IPS-18c (cell line): ENCODE measurements around the gene CPT1B.
"Not testable (repeated sequence)": the region's sequence is repeated elsewhere in the genome, so short reads cannot be mapped to it uniquely, and the experiment has no call there.

ENCODE experiments used
- H3K4me3 ChIP-seq: 2 replicates; pipeline ENCODE4 v1.7.0; 2013; ENCODE audit warnings: low read depth, mild to moderate bottlenecking, low read length, moderate library complexity; ENCODE audit not compliant: insufficient read depth
- H3K9me3 ChIP-seq: one replicate; pipeline ENCODE4 v1.6.1; 2013; ENCODE audit warnings: mild to moderate bottlenecking, low read length, moderate library complexity; ENCODE audit not compliant: control insufficient read depth, insufficient read depth

Gene CPT1B

DNA sequence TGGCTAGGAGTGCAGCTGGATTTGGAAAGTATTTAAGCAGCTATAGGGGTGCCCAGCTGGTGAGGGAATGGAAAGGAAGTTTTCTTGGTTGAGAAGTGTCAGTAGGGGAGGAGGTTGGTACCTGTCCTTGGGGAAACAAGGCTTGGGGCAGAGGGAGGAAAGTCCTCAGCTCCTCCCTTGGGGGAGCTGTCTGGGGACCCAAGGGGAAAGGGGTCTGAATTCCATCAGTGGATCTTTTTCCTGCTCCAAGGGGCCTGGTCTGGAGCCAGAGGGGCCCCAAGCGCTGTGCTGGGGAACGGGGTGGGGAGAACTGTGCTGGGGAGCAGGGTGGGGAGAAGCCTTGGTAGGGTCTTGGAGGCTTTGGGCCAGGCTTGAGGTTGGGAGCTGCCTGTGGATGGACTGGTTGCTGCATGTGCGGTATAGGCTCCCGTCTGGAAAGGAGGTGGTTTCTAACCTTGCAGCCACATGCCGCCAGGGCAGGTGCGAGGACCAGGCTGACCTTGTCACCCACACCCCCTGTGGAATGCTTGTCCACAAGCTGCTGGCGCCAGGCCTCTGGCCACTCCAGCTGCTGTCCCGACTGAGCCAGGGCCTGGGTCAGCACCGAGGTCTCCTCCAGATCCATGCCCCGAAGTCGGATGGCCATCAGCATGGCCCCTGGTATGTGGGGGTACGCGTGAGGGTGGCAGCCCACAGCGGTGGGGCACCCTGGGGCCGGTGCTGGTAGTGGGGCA is 49.4 kb downstream of the CPT1B start:
- peaks cover 6% of the 10 kb centered on the region for H3K9me3 ChIP-seq
- H3K4me3 ChIP-seq, result no peak overlapping the region

DNA sequence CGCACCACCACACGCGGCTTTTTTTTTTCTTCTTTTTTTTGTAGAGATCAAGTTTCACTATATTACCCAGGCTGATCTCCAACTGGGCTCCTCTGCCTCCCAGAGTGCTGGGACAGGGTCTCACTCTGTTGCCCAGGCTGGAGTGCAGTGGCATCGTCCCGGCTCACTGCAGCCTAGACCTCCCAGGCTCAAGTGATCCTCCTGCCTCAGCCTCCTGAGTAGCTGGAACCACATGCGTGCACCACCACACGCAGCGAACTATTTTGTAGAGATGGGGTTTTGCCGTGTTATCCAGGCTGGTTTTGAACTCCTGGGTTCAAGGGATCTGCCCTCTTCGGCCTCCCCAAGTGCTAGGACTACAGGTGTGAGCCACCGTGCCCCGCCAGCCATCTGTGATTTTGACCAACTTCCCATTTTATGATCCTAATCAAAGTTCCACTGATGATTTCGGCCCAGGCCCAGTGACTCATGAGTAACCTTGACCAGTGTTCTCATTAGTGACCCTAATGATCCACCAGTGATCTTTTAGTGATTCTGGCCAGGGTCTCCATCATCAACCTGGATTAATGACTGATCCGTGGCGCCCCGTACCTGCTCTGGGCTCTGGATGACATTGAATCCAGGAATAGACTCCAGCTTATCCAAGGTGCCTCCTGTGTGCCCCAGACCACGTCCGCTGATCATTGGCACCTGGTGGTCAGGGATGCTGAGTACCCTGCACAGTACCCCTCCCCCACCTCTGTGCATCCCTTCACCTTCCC is 50.1 kb downstream of the CPT1B start:
- Histone ChIP-seq H3K9me3 (peaks cover 6% of the 10 kb centered on the region), H3K4me3 (no peak overlapping the region)

DNA sequence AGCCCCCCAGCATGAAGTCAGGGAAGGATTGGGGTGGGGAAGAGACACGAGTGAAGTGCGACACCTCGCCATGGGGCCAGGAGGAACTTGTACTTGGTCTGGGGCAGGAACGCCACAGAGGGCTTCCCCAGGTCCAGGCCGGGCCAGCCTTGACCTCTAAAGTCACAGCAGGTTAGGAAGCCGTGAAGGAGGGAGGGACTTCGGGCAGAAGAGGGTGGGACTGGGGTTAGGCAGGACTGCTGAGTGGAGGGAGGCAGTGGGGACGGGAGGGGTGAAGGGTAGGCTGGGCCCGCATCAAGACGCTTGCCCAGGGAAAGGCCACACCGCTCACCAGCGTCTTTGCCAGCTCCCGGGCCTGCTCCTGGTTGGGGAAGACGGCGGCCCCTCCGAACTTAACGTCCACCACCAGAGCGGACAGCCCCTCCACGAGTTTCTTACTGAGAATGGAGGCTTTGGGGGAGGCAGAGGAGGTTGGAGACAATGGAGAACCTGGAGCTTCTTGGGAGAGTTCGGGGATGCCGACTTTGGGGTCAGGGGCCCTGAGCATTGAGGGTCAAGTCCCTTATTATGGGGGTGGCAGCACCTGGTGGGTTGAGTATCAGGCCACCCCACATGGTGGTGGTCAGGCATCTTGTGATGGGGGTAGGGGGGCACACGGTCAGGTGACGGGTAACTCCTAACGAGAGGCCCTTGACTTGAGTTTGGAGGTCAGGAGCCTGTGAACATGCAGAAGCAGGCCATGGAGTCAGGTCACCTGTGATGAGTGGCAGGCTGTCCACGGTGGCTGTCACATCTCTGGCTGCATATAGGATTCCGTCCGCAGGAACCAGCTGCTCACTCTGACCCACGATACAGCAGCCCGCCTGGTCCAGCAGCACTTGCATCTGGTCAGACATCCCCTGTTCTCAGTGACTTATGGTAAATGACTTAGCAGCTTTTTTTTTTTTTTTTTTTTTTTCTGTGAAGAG is 51.1 kb downstream of the CPT1B start:
- peaks cover 6% of the 10 kb centered on the region for H3K9me3 ChIP-seq
- H3K4me3 ChIP-seq, result peak overlapping the region; percentile 84

DNA sequence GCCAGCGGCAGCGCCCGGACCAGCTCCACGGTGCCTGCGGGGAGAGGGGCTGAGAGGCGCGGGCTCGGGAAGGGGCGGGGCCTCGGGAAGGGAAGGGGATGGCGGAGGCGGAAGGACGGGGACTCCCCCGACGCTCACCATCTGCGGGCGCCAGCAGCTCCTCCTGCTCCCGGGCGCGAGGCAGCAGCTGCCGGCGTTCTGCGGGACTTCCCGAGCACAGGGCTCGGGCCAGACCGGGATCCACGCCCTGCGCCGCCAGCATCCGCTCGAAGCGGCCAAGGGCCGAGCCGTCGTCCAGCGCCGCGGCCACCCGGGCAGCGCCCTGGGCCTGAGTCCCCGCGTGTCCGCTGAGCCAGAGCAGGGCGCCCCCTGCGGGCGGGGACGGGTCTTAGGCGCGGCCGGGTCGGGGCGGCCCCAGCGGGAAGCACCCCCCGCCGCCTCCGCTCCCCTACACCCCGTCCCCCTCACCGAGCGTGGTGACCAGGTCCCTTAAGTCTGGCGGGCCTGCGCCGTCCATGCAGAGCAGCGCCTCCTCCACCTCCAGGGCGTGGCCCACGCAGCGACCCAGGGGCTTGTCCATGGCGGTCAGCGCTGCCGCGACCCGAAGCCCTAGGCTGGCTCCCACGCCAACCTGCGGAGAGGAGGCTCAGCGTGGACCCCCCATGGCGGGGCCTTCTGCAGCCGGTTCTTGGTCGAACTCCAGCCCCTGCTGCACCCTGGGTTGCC is 52.0 kb downstream of the CPT1B start:
- peaks cover 6% of the 10 kb centered on the region for H3K9me3 ChIP-seq
- H3K4me3 ChIP-seq, result peak overlapping the region; percentile 84

DNA sequence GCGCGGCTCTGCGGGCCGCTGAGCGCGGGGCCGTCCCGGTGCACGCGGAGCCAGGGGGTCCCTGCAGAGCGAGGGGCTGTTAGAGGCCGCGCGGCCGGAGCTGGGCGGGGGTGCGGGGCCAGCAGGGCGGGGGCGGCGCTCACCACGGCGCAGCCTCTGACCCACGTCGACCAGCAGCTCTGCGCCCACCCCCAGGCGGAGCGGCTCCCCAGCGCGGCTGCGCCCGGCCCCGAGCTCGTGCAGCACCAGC is 52.4 kb downstream of the CPT1B start:
- Histone ChIP-seq H3K9me3 (peaks cover 6% of the 10 kb centered on the region), H3K4me3 (peak overlapping the region; percentile 84)

DNA sequence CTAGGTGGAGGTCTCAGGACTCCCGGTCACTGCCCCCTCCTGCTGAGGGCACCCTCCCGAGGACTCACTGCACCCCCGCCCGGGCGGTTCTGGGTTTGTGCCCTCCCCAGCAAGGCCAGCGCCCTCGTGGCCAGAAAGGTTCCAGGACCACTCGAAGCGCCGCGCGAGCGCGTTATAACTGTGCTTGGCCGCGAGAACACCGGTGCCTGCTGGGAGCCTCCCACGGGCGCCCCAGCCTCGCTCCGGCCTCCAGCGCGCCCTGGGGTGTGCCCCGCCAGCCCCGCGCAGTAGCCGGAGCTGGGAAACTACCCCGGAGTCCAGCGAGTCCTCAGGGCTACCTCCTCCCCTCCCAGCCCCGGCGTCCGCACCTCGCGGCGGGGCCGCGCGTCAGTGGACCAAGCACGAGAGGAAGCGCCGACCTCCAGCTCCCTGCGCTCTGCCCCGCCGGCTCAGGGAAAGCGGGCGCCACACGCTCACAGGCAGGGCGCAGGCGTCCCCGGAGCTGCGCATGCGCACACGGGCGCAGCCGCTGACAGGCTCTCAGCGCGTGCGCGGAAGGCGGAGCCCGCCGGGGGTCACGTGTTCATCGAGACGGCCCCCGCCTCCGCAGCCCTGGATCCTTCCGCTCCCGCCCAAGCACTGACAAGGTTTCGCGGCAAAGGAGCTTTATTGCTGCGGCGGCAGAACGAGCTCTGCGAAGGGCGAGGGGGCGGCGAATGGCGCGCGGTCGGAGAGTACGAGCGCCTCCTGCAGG is 52.9 kb downstream of the CPT1B start, which contains the start of gene SCO2:
TSS of gene SCO2 (minus strand) at position 495 of the 754 bp plus-strand sequence. CDS start 1,187 bp downstream, outside the sequence.
- H3K9me3 ChIP-seq, result peaks cover 6% of the 10 kb centered on the region
- peak within 1 kb of the TSS; percentile 84 for H3K4me3 ChIP-seq

DNA sequence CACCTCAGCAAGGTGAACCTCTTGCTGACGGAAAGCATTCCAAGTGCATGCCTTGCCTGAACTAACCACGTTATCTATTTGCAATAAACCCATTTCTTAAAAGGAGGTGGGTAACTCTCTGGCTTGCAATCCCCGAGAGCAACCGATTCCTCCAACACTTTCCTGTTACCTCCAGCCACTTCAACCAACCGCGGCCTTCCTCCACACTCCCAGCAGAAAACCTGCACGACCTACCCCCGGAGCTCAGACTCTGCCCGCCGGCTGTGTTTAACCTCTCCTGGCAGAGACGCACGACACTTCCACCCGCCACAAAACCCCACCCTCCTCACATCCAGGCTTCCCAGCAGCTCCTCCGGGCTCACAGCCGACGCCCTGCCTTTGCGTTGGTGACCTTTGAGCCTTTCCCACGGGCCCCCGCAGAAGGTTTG is 53.5 kb downstream of the CPT1B start:
- peaks cover 3% of the 10 kb centered on the region for H3K9me3 ChIP-seq
- peak overlapping the region; percentile 84 for H3K4me3 ChIP-seq

DNA sequence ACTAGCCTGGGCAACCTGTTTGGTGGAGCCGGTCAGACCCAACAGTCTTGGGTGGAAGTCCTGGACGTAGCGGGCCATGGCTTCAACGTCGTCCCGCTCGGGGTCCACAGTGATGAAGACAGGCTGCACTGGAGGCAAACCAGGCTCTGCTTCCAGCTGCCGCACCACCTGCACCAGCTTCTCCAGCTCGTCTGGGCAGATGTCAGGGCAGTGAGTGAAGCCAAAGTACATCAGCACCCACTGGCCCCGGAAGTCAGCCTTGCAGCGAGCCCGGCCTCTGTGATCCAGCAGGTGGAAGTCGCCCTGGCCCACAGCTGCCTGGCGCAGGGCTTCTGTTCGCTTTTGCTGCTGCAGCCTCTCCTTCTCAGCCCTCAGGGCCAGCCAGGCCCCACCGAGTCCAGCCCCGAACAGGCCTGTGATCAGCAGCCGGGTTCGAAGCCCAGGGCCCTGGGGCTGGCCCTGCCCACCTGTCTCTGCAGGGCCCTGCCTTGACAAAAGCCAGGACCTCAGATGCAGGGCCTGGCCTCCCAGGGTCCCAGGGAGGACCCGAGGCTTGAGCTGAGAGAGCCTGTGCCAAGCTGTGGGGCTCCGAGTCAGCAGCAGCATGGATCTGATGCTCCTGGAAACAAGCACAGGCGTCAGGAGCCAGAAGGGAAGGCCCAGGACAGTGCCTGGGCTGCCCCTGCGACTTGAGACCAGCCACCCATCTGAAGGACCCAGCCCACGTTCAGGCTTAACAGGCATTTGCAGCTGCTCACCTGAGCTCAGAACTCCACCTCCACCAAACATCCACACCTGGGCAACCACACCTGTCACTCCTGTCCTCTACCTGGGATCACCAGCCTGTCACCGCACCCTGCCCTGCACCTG is 54.2 kb downstream of the CPT1B start:
- H3K4me3 ChIP-seq, result peak overlapping the region; percentile 84; the same call in 1 of the 2 replicates

DNA sequence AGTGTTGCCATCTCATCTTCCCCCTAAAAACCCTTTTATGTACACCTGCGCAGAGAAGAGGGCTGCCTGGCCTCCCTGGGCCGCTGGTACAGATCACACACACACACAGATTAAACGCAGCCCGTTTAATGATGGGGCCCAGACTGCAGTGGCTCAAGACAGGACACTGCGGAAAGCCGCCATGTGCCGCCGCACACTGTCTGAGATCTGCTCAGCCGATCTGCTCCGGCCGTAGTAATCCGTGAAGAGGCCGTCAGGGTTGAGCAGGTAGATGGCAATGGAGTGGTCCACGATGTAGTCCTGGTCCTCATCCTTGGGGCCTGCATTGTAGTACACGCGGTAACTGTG is 54.8 kb downstream of the CPT1B start:
- Histone ChIP-seq H3K4me3 (no peak overlapping the region), H3K9me3 (peaks cover 3% of the 10 kb centered on the region)

More for the DNA sequence above, 54.2 kb downstream of the CPT1B start:
- peaks cover 3% of the 10 kb centered on the region for H3K9me3 ChIP-seq

DNA sequence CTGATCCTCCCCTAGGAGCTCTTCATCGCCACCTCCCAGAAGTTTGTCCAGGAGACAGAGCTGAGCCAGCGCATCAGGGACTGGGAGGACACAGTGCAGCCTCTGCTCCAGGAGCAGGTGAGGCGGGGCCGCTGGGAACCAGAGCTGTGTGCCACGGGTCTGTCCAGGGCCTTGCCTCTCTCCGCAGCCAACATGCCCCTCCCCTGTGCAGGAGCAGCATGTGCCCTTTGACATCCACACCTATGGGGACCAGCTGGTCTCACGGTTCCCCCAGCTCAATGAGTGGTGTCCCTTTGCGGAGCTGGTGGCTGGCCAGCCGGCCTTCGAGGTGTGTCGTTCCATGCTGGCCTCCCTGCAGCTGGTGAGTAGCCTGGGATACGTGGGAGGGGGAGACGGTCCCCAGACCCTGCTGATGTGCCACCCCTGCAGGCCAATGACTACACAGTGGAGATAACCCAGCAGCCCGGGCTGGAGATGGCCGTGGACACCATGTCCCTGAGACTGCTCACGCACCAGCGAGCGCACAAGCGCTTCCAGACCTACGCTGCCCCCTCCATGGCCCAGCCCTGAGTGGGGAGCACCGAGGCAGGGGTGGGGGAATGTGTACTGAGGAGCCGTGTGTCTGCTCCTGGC is 55.3 kb downstream of the CPT1B start:
- Histone ChIP-seq H3K4me3 (no peak overlapping the region), H3K9me3 (peaks cover 3% of the 10 kb centered on the region)

DNA sequence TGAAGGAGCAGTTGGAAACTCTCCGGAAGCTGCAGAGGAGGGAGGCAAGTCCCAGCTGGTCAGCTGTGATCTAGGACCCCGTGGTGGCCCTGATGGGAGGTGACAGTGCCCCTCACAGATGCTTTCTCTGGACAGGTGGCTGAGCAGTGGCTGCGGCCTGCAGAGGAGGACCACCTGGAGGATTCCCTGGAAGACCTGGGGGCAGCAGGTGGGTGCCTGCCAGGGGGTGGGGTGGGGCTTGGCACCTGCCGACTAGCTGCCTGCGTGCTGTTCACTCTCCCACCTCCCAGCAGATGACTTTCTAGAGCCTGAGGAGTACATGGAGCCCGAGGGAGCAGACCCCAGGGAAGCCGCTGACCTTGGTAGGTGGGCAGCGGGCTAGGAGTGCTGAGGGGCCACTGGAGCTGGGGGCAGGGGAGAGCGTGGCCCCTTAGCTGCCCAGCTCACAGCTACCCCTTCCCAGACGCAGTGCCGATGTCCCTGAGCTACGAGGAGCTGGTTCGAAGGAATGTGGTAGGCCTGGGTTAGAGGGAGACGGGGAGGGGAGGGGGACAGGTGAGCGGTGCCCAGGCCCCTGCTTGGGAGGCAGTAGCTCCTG is 55.9 kb downstream of the CPT1B start:
- Histone ChIP-seq H3K4me3 (no peak overlapping the region), H3K9me3 (peaks cover 3% of the 10 kb centered on the region)

DNA sequence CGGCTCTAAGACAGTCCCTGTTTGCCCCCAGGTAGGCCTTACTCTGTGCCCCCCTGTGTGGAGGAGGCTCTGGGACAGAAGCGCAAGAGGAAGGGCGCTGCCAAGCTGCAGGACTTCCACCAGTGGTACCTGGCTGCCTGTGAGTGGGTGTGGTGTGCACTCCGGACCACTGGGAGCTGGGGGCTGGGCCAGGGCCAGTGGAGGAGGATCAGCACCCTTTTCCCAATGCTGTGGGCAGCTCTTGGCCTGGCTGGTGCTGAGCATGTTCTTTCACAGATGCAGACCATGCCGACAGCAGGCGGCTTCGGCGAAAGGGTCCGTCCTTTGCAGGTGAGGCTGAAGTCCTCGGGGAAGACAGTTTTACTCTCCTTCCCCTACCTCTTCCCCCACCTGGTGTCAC is 56.5 kb downstream of the CPT1B start:
- Histone ChIP-seq H3K9me3 (peaks cover 2% of the 10 kb centered on the region), H3K4me3 (no peak overlapping the region)

DNA sequence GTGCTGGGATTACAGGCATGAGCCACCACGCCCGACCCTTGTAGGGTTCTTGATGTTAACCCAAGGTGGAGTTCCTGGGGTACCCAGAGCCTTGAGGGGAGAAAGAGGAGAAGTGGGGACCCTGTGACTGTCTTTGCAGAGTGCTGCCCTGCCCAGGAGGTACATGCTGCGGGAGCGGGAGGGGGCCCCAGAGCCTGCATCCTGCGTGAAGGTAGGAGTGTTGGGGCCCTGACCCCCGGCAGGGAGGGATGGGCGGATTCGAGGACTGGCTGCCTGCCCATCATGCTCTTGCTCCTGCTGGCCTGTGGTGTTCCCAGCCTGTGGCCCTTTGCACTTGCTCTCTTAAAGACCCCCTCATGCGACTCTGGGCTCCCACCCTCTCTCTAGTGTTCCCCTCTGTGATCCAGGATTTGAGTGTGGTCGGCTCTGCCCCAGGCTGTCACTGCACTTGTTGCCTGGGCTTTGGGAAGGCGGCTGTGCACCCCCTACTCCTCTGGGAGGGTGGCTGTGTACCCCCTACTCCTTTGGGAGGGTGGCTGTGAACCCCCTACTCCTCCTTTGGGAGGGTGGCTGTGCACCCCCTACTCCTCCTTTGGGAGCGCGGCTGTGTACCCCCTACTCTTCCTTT is 57.3 kb downstream of the CPT1B start:
- Histone ChIP-seq H3K4me3 (no peak overlapping the region), H3K9me3 (no peaks in the 10 kb centered on the region)

DNA sequence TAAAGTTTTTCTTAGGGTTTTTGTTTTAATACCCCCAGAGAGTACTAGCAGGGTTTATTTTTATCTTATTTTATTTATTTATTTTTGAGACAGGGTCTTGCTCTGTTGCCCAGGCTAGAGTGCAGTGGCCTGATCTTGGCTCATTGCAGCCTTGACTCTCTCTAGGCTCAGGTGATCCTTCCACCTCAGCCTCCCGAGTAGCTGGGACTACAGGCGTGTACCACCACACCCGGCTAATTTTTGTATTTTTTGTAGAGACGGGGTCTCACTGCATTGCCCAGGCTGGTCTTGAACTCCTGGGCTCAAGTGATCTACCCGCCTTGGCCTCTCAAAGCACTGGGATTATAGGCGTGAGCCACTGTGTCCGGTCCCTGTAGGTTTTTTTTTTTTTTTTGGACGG is 58.0 kb downstream of the CPT1B start:
- H3K9me3 ChIP-seq, H3K4me3 ChIP-seq: not testable (repeated sequence)
